SU-DHL-6 (cell line): ENCODE measurements around the gene TBPL1.

Source experiments
- CTCF ChIP-seq: fragments of 200-600 bp; sonication (generic); IDR thresholded peaks from one replicate; pipeline ENCODE4 v1.5.1; 2017; ENCODE audit warnings: antibody characterized with exemption, mild to moderate bottlenecking, low read length, moderate library complexity; ENCODE audit not compliant: insufficient read depth, poor library complexity, severe bottlenecking
- EZH2phosphoT487 ChIP-seq: fragments of 200-600 bp; sonication (generic), shearing (Covaris generic); conservative IDR thresholded peaks from 2 replicates; pipeline ENCODE4 v1.6.1; 2018; ENCODE audit warnings: mild to moderate bottlenecking, antibody characterized with exemption, low read length, moderate library complexity, mixed read lengths

GRCh38 chr6:133964052-133964451, 11.0 kb downstream of the TBPL1 start:
- TF ChIP-seq CTCF, result no peak
- no peak for TF ChIP-seq EZH2phosphoT487
